NCI-H2196 (cell line): ENCODE measurements around the gene RASL11A.
"Not testable (repeated sequence)": the region's sequence is repeated elsewhere in the genome, so short reads cannot be mapped to it uniquely, and the experiment has no call there.

Experiments
- DNase-seq: peaks from one replicate; lab custom pipeline; 2025; ENCODE audit not compliant: unreplicated experiment; lab: John Stamatoyannopoulos, UW

Gene RASL11A

GRCh38 chr13:27300406-27300805 lies 29.8 kb downstream of the RASL11A start:
- DNase-seq, result not testable (repeated sequence)

DNA sequence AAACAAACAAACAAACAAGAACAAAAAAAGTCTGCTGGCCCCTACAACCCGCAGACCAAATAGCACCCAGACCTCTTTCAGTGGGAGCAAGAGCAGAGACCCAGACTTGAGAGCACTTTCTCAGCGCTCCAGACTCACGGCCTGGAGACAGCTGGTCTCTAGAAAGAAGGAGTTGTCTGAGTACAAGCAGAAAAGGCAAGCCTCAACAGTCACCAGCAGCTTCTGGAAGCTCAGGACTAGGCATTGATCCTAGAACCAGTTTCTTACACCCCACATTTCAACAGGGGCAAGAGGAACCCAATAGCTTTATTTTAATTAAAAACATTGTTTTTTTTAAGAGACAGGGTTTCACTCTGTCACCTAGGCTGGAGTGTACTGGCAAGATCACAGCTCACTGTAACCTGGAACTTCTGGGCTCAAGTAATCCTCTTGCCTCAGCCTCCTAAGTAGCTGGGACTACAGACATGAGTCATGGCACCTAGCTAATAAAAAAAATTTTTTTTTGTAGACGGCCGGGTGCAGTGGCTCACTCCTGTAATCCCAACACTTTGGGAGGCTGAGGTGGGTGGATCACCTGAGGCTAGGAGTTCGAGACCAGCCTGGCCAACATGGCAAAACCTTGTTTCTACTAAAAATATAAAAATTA lies 30.4 kb downstream of the RASL11A start:
- DNase-seq, result no peak

- no peak for DNase-seq
These were observed 32.1 kb downstream of the RASL11A start for GRCh38 chr13:27302643-27303262.

DNA sequence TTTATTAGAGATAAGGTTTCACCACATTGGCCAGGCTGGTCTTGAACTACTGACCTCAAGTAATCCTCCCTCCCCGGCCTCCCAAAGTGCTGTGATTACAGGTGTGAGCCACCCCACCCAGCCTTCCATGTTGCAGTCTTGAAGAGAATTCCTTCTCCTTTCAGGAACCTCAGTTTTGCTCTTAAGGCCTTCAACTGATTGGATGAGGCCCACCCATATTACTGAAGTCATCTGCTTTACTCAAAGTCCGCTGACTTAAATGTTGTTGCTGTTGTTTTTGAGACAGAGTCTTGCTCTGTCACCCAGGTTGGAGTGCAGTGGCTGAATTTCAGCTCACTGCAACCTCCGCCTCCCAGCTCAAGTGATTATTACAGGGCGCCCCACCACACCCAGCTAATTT lies 33.5 kb downstream of the RASL11A start:
- no peak for DNase-seq

GRCh38 chr13:27304611-27305010 lies 34.0 kb downstream of the RASL11A start:
- no peak for DNase-seq

- DNase-seq, result no peak
These were observed 35.7 kb downstream of the RASL11A start for GRCh38 chr13:27306364-27306763.

DNA sequence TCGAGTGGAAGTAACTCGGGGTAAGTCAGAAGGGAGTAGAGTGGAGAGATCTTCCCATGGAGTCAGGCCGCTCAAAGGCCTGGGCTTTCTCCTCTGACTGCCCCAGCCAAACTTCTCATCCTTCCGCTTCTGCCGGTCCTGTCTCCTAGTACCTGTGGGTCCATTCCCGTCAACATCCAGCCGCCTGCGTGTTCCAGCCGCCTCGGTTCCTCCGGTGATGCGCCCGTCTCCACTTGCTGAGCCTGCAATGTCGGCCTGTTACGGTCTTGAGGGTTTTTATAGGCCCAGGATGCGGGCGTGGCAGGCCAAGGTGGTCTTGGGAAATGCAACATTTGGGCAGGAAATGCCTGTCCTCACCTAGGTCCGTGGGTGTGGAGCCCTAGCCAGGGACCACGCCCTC lies 38.3 kb downstream of the RASL11A start:
- DNase-seq, result no peak

DNA sequence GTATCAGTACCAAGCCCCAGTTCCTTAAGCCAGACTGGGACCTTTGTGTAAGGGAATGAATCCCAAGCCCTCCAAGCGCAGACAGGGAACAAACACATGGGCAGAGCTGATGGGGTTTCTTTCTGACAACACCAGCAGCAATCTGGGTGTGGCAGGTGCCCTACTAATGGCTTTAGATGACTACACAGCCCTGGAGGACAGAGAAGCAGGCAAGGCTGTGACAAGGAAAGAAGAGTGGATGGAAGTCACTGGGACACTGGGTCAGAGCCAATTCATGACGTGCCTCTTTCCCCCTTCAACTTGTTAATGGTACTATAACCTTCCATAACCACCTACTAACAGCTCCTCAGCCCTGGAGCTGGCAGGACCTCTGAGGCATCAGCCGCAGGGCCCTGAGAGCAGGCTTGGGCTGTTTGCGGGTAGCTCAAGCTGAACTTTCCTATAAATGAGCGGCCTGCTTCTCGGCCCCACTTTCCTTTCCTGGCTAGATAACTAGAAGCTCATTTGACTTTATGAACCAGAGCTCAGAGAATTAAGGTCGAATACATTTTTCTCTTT lies 38.9 kb downstream of the RASL11A start:
- no peak for DNase-seq

GRCh38 chr13:27309967-27310598 lies 39.5 kb downstream of the RASL11A start:
- no peak for DNase-seq

- no peak for DNase-seq
These were observed 40.3 kb downstream of the RASL11A start for GRCh38 chr13:27310946-27311345.

DNA sequence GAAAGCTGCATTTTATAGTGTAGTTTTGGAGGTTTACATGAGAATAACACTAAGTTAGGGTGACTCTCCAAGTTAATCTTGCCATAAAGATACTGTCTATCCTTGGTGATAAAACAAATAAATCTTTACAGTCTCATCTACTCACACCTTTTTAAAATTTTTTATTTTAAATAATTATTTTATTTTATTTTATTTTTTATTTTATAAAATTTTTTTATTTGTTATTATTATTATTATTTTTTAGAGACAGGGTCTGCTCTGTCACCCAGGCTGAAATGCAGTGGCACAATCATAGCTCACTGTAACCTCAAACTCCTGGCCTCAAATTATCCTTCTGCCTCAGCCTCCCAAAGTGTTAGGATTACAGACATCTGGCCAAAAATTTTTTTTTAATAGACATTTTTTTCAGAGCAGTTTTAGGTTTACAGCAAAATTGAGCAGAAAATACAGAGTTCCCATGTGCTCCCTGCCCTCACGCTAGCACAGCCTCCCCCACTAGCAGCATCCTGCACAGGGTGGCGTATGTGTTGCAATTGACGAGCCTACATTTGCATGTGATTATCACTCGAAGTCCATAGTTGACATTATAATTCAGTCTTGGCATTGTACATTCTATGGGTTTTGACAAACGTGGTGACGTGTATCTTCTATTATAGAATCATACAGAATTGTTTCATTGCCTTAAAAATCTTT lies 41.0 kb downstream of the RASL11A start:
- no peak for DNase-seq

DNA sequence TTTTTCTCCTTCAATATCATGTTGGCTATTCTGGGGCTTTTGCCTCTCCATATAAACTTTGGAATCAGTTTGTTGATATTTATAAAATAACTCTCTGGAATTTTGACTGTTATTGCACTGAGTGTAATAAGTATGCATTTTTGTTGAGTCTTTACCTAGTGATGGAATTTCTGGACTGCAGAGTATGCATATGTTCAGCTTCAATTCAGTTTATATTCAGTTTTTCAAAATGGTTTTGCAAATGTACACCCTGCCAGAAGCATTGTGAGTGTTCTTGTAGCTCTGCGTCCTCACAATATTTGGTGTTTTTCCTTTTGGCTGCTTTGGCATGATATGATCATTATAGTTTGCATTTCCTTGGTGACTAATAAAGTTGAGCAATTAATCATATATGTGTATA lies 43.1 kb downstream of the RASL11A start:
- DNase-seq, result no peak

- no peak for DNase-seq
These were observed 48.8 kb downstream of the RASL11A start for GRCh38 chr13:27319404-27319803.

GRCh38 chr13:27321468-27322431 lies 51.1 kb downstream of the RASL11A start:
- no peak for DNase-seq

GRCh38 chr13:27322443-27322842 lies 51.8 kb downstream of the RASL11A start:
- DNase-seq, result not testable (repeated sequence)
